DND-41 (cell line): ENCODE data around the gene ZNF302.

Source experiments
- EZH2 ChIP-seq: IDR thresholded peaks from 3 replicates; pipeline ENCODE4 v1.6.1; 2012; ENCODE audit warnings: borderline replicate concordance, low read depth, mild to moderate bottlenecking, moderate library complexity, low read length, inconsistent platforms; ENCODE audit not compliant: severe bottlenecking
- TF ChIP-seq, protein P1 (sequence below): IDR thresholded peaks from 2 replicates; pipeline ENCODE4 v1.5.1; 2012; ENCODE audit warnings: borderline replicate concordance, low read length, moderate library complexity, mild to moderate bottlenecking; ENCODE audit not compliant: poor library complexity, severe bottlenecking; ENCODE audit errors: extremely low read depth

DNA sequence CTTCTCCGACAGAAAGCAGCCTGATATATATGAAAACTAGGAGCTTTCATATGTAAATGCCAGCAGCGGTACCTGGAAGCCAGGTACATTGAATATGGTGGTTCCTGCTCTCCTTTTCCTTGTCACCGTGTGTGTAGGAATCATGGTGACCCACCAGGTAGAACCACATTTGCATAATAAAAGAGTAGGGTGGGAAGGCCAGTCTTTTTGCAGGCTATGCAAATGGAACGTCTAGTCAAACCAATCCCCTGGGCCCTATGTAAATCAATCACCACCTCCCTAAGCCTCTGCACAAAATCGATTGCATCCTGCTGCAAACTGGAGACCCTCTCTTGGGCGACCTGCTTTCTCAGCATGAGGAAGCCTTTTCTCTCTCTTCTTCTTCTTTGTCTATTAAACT lies 34.4 kb downstream of the ZNF302 start:
- TF ChIP-seq, protein P1, sequence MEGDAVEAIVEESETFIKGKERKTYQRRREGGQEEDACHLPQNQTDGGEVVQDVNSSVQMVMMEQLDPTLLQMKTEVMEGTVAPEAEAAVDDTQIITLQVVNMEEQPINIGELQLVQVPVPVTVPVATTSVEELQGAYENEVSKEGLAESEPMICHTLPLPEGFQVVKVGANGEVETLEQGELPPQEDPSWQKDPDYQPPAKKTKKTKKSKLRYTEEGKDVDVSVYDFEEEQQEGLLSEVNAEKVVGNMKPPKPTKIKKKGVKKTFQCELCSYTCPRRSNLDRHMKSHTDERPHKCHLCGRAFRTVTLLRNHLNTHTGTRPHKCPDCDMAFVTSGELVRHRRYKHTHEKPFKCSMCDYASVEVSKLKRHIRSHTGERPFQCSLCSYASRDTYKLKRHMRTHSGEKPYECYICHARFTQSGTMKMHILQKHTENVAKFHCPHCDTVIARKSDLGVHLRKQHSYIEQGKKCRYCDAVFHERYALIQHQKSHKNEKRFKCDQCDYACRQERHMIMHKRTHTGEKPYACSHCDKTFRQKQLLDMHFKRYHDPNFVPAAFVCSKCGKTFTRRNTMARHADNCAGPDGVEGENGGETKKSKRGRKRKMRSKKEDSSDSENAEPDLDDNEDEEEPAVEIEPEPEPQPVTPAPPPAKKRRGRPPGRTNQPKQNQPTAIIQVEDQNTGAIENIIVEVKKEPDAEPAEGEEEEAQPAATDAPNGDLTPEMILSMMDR = no peak
- no peak for TF ChIP-seq EZH2
